Skeletal muscle tissue (tissue), 4 donors: Measurements from ENCODE around the gene PTPRK. TPM values are rescaled to one million over a fixed set of nuclear protein-coding genes. Genes with fewer than 3 reads are reported as not detected.

ENCODE experiments used
- H3K27ac ChIP-seq: one replicate; pipeline ENCODE4 v1.7.0; 2013; ENCODE audit warnings: mild to moderate bottlenecking, low read depth, low read length, inconsistent platforms
- H3K27me3 ChIP-seq, 3 donors: one replicate each; pipeline ENCODE4 v1.7.0; 2013; ENCODE audit warnings: low read length in 3 of 3; ENCODE audit not compliant: control insufficient read depth in 3 of 3, insufficient read depth in 3 of 3
- H3K36me3 ChIP-seq, 3 donors: one replicate each; pipeline ENCODE4 v1.7.0; 2013; ENCODE audit warnings: low read length in 3 of 3; ENCODE audit not compliant: control insufficient read depth in 3 of 3, insufficient read depth in 3 of 3
- H3K4me1 ChIP-seq, 3 donors: one replicate each; pipeline ENCODE4 v1.7.0; 2013; ENCODE audit warnings: low read length in 3 of 3, mild to moderate bottlenecking in 3 of 3; ENCODE audit not compliant: control insufficient read depth in 3 of 3, insufficient read depth in 3 of 3
- H3K4me3 ChIP-seq, 3 donors: one replicate each; pipeline ENCODE4 v1.7.0; 2013; ENCODE audit warnings: low read length in 3 of 3
- H3K9ac ChIP-seq, 3 donors: one replicate each; pipeline ENCODE4 v1.7.0; 2013; ENCODE audit warnings: low read length in 3 of 3, mild to moderate bottlenecking in 3 of 3, moderate library complexity in 2 of 3, low read depth in 1 of 3
- H3K9me3 ChIP-seq, 3 donors: one replicate each; pipeline ENCODE4 v1.7.0; 2013; ENCODE audit warnings: low read length in 3 of 3; ENCODE audit not compliant: control insufficient read depth in 3 of 3
- total RNA-seq: library from RNA; depleted of rRNA; stranded (reverse); fragments of >200 nt; gene quantifications from one replicate; pipeline ENCODE4 v1.2.3, GENCODE V29; 2014
- donor health status: Osteomylitis.

Gene PTPRK
- total RNA-seq, 1 donor from 2014 or later: 37.1 TPM

GRCh38 chr6:128319157-128319556 lies 201.2 kb downstream of the PTPRK start:
- Histone ChIP-seq H3K4me3 (no peak overlapping the region), H3K27me3 (no peaks in the 10 kb centered on the region), H3K36me3 (no peaks in the 10 kb centered on the region), H3K4me1 (no peaks in the 10 kb centered on the region), H3K9ac (no peak overlapping the region), H3K9me3 (no peaks in the 10 kb centered on the region), H3K27ac (no peak overlapping the region)

- no peaks in the 10 kb centered on the region for H3K36me3 ChIP-seq
- H3K4me3 ChIP-seq: no peak overlapping the region
- H3K4me1 ChIP-seq: no peaks in the 10 kb centered on the region
- H3K9me3 ChIP-seq: no peaks in the 10 kb centered on the region
- no peaks in the 10 kb centered on the region for H3K27me3 ChIP-seq
- H3K9ac ChIP-seq: no peak overlapping the region
- no peak overlapping the region for H3K27ac ChIP-seq
Observed at GRCh38 chr6:128316258-128316929, 204.0 kb downstream of the PTPRK start.

- no peaks in the 10 kb centered on the region for H3K27me3 ChIP-seq
- no peak overlapping the region for H3K4me3 ChIP-seq
- no peak overlapping the region for H3K27ac ChIP-seq
- H3K4me1 ChIP-seq: peaks cover 0 to 9% (median 0%) of the 10 kb centered on the region in 3 donors
- H3K9me3 ChIP-seq: no peaks in the 10 kb centered on the region
- H3K9ac ChIP-seq: no peak overlapping the region
- H3K36me3 ChIP-seq: no peaks in the 10 kb centered on the region
Observed at GRCh38 chr6:128314190-128314589, 206.2 kb downstream of the PTPRK start.

GRCh38 chr6:128311944-128312570 lies 208.3 kb downstream of the PTPRK start:
- Histone ChIP-seq H3K27me3 (no peaks in the 10 kb centered on the region), H3K9ac (no peak overlapping the region), H3K4me1 (peaks cover 0 to 9% (median 0%) of the 10 kb centered on the region in 3 donors), H3K4me3 (no peak overlapping the region), H3K27ac (no peak overlapping the region), H3K9me3 (no peaks in the 10 kb centered on the region), H3K36me3 (no peaks in the 10 kb centered on the region)

- Histone ChIP-seq H3K27ac (no peak overlapping the region), H3K36me3 (no peaks in the 10 kb centered on the region), H3K27me3 (no peaks in the 10 kb centered on the region), H3K9ac (no peak overlapping the region), H3K9me3 (no peaks in the 10 kb centered on the region), H3K4me1 (peaks cover 0 to 9% (median 0%) of the 10 kb centered on the region in 3 donors), H3K4me3 (no peak overlapping the region)
Observed at GRCh38 chr6:128310451-128310850, 209.9 kb downstream of the PTPRK start.

- Histone ChIP-seq H3K9ac (no peak overlapping the region), H3K4me3 (no peak overlapping the region), H3K9me3 (no peaks in the 10 kb centered on the region), H3K27ac (no peak overlapping the region), H3K36me3 (no peaks in the 10 kb centered on the region), H3K4me1 (peaks cover 0 to 9% (median 0%) of the 10 kb centered on the region in 3 donors), H3K27me3 (no peaks in the 10 kb centered on the region)
Observed at GRCh38 chr6:128307671-128308070, 212.7 kb downstream of the PTPRK start.

- Histone ChIP-seq H3K9me3 (no peaks in the 10 kb centered on the region), H3K36me3 (no peaks in the 10 kb centered on the region), H3K27ac (no peak overlapping the region), H3K9ac (no peak overlapping the region), H3K27me3 (no peaks in the 10 kb centered on the region), H3K4me3 (no peak overlapping the region), H3K4me1 (peaks cover 0 to 9% (median 0%) of the 10 kb centered on the region in 3 donors)
Observed at GRCh38 chr6:128305976-128306375, 214.4 kb downstream of the PTPRK start.

- no peak overlapping the region for H3K27ac ChIP-seq
- H3K4me1 ChIP-seq: peaks cover 0 to 3% (median 0%) of the 10 kb centered on the region in 3 donors
- H3K9me3 ChIP-seq: no peaks in the 10 kb centered on the region
- no peaks in the 10 kb centered on the region for H3K36me3 ChIP-seq
- no peak overlapping the region for H3K9ac ChIP-seq
- no peak overlapping the region for H3K4me3 ChIP-seq
- no peaks in the 10 kb centered on the region for H3K27me3 ChIP-seq
Observed at GRCh38 chr6:128305228-128305627, 215.2 kb downstream of the PTPRK start.

GRCh38 chr6:128303870-128304269 lies 216.5 kb downstream of the PTPRK start:
- no peak overlapping the region for H3K4me3 ChIP-seq
- H3K36me3 ChIP-seq: no peaks in the 10 kb centered on the region
- no peaks in the 10 kb centered on the region for H3K9me3 ChIP-seq
- no peaks in the 10 kb centered on the region for H3K27me3 ChIP-seq
- H3K4me1 ChIP-seq: no peaks in the 10 kb centered on the region
- no peak overlapping the region for H3K27ac ChIP-seq
- no peak overlapping the region for H3K9ac ChIP-seq

- Histone ChIP-seq H3K36me3 (no peaks in the 10 kb centered on the region), H3K9me3 (no peaks in the 10 kb centered on the region), H3K4me3 (no peak overlapping the region), H3K4me1 (no peaks in the 10 kb centered on the region), H3K9ac (no peak overlapping the region), H3K27me3 (no peaks in the 10 kb centered on the region), H3K27ac (no peak overlapping the region)
Observed at GRCh38 chr6:128302942-128303341, 217.5 kb downstream of the PTPRK start.
